Stimulated activated CD8-positive, alpha-beta memory T cell treated with anti-CD3 and anti-CD28 coated beads, Interleukin-2, amount 100 ng/mL, for 1 hour (primary cell): ENCODE results near the gene GLI1.
"Not testable (repeated sequence)": the region's sequence is repeated elsewhere in the genome, so short reads cannot be mapped to it uniquely, and the experiment has no call there.

Source experiments
- DNase-seq, 2 donors: peaks; one replicate each; pipeline ENCODE4 v3.0.0-alpha.2; 2020; ENCODE audit warnings: low read depth in 2 of 2

Gene GLI1

DNA sequence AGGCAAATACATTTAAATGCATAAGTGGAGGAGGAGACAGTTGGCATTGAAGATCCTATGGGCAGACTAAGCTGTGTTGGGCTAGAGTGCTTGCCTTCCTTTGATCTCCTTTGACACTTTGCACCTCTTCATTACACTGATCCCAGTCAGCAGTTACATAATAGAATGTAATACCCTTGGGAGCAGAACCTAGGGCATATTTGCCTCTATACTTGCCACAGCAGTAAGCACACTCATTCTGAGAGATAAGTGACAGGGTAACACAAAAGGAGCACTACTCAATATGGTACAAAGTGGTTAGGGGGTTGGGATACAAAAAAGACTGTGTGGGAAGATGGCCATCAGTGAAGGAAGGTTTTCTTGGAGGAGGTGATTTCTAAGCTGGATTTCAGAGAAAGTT lies 37.2 kb downstream of the GLI1 start:
- no peak for DNase-seq

DNA sequence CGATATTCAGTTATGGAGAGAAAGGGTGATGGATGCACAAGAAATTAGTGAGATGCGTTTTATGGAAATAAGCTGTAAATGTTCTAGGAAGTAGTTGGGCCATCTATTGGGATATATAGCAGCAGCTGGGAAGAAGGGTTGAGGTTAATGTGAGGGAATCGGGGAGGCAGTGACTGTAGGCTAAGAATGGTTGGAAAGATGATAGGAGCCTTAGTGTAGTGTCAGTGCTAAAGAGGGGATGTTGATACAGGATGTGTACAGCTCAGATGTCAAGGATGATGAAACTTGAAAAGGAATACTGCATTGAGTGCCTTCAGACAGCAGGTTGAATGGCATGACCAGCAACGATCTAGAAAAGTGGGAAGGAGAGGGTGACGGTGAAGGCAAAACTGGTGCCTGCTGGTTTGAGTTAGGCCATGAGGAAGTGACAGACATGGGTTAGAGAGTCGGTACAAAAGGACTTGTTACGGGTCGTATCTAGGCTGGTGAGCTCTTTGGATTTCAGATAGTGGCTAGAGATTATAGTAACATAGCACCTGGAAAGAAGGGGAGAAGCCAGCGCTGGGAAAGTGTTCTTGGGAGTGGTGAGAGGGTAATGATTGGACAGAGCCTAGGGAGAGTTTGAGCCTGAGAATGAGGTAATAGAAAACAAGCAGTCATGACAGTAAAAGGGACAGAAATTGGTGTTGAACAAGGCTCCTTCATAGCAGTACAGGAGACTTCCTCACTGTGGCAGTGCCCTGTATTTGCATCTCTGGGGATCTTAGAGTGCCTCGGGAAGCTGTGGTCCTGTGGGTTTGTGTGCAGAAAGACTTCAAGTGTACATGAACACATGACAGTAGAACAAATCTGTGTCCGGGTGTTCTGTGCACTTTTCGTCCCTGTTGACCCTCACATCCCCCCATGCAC lies 37.9 kb downstream of the GLI1 start:
- DNase-seq: no peak

DNA sequence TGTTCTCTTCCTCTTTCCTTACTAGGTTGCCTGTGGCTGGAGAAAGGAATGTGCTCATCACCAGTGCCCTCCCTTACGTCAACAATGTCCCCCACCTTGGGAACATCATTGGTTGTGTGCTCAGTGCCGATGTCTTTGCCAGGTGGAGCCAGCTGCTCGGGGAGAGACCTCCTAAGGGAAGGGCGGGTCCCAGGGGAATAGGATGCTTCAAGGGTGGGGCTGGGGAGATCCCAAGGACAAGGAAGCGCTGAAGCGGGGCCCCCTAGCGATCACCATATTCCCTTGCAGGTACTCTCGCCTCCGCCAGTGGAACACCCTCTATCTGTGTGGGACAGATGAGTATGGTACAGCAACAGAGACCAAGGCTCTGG lies 38.5 kb downstream of the GLI1 start:
- DNase-seq: no peak

- DNase-seq: no peak
Measured at GRCh38 chr12:57498571-57498970, 39.0 kb downstream of the GLI1 start.

- no peak for DNase-seq
Measured at GRCh38 chr12:57500213-57500612, 40.6 kb downstream of the GLI1 start.

DNA sequence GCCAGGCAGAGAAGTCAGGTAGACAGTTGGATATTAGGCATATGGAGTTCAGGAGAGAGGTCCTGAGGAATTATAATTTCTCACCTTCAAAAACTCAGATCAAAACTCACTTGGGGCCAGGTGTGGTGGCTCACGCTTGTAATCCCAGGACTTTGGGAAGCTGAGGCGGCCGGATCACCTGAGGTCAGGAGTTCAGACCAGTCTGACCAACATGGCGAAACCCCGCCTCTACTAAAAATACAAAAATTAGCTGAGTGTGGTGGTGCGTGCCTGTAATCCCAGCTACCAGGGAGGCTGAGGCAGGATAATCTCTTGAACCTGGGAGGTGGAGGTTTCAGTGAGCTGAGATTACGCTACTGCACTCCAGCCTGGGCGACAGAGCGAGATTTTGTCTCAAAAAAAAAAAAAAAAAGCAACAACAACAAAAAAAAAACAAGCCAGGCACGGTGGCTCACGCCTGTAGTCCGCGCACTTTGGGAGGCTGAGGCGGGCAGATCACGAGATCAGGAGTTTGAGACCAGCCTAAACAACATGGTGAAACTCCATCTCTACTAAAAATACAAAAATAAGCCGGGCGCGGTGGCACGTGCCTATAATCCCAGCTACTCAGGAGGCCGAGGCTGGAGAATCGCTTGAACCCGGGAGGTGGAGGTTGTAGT lies 42.9 kb downstream of the GLI1 start:
- DNase-seq: not testable (repeated sequence)

- DNase-seq: not testable (repeated sequence)
Measured at GRCh38 chr12:57506541-57506940, 47.0 kb downstream of the GLI1 start.

- DNase-seq: not testable (repeated sequence)
Measured at GRCh38 chr12:57507796-57508195, 48.2 kb downstream of the GLI1 start.

GRCh38 chr12:57511161-57511560 lies 51.6 kb downstream of the GLI1 start:
- DNase-seq: no peak

GRCh38 chr12:57511588-57512325 lies 52.2 kb downstream of the GLI1 start:
- DNase-seq: no peak

DNA sequence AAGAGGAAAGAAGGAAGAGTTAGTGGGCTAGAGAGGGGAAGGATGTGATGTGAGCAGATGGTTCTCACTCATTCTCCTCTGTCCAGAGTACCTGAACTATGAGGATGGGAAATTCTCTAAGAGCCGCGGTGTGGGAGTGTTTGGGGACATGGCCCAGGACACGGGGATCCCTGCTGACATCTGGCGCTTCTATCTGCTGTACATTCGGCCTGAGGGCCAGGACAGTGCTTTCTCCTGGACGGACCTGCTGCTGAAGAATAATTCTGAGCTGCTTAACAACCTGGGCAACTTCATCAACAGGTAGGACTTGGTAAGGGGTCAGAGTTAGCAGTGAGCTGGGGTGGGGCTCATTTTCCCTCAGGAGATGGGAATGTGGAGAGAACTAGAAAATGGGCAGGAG lies 53.1 kb downstream of the GLI1 start:
- no peak for DNase-seq

DNA sequence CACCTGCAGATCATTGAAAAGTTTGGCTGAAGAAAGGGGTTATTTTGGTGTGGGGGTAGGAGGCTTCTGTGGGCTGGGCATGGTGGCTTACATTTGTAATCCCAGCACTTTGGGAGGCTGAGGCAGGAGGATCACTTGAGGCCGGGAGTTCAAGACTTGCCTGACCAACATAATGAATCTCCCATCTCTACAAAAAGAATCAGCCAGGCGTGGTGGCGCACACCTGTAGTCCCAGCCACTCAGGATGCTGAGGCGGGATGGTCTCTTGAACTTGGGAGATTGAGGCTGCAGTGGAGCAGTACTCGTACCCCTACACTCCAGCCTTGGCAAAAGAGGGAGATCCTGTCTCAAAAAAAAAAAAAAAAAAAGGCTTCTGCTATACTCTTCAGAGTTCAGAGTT lies 53.7 kb downstream of the GLI1 start:
- no peak for DNase-seq

- not testable (repeated sequence) for DNase-seq
Measured at GRCh38 chr12:57513677-57514076, 54.1 kb downstream of the GLI1 start.

DNA sequence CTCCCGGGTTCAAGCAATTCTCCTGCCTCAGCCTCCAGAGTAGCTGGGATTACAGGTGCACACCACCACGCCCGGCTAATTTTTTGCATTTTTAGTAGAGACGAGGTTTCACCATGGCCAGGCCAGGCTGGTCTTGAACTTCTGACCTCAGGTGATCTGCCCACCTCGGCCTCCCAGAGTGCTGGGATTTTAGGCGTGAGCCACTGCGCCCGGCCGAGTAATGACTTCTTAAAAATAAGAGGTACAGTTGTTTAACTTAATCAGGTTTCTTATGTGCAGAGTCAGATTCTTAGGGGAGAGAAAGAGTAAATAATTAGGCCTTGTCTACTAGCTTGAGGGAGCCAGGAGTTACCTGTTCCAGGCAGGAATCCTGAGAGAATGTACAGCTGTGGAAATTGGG lies 54.7 kb downstream of the GLI1 start:
- not testable (repeated sequence) for DNase-seq

DNA sequence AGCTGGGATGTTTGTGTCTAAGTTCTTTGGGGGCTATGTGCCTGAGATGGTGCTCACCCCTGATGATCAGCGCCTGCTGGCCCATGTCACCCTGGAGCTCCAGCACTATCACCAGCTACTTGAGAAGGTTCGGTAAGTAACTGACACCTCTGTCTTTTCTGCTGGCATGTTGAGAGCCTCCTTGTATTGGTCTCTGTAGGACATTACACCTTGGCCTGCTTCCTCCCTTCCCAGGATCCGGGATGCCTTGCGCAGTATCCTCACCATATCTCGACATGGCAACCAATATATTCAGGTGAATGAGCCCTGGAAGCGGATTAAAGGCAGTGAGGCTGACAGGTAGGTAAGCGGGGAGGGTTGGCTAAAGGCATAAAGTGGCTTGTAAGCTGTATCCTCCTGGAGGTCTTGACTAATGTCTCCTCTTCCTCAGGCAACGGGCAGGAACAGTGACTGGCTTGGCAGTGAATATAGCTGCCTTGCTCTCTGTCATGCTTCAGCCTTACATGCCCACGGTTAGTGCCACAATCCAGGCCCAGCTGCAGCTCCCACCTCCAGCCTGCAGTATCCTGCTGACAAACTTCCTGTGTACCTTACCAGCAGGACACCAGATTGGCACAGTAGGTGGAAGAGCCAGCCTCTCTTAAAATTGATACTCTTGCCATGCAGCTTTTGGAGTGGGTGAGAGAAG lies 55.3 kb downstream of the GLI1 start:
- DNase-seq: no peak

- DNase-seq: no peak
Measured at GRCh38 chr12:57515408-57515933, 55.9 kb downstream of the GLI1 start.

DNA sequence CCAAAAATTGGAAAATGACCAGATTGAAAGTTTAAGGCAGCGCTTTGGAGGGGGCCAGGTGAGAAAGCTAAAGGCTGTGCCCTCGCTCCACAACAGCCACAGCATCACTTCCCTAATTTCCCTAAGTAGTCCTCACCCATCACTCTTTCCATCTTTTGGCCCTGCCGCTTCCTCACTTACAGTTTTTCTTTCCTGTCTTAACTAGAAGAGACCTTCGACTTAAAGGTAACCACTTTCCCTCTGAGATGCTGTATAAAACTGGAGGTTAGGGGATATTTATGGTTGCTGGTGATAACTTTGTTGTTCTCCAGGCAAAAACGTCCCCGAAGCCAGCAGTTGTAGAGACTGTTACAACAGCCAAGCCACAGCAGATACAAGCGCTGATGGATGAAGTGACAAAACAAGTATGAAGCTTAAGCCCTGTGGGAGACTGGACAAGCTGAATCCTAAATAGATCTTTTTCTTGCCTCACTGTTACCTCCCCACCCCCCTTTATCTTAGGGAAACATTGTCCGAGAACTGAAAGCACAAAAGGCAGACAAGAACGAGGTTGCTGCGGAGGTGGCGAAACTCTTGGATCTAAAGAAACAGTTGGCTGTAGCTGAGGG lies 56.5 kb downstream of the GLI1 start:
- no peak for DNase-seq

GRCh38 chr12:57516617-57517153 lies 57.1 kb downstream of the GLI1 start:
- DNase-seq: no peak

DNA sequence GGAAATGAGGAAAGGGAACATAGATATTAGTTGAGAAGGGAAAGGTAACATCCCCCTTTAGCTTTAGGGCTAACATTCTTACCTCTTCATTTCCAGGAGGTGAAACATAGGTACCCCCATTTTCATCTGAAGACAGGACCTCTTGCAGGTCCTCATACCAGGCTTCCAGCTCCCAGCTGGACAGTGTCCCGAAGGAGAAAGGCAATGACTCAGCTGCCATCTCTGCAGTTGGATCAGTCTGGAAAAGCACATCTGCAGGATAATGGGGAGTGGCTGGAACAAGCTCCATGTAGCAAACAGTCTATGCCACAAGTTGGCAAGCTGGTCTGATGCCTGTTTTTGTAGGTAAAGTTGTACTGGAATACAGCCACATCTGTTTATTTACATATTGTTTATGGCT lies 57.6 kb downstream of the GLI1 start:
- no peak for DNase-seq

DNA sequence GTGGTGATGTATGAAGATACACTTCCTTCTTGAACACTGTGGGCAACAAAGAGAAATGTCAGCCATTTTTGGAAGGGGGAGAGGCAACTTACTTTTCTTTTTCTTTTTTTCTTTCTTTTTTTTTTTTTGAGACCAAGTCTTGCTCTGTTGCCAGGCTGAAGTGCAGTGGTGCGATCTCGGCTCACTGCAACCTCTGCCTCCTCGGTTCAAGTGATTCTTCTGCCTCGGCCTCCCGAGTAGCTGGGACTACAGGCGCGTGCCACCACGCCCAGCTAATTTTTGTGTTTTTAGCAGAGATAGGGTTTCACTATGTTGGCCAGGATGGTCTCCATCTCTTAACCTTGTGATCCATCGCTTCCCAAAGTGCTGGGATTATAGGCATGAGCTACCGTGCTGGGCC lies 58.1 kb downstream of the GLI1 start:
- DNase-seq: not testable (repeated sequence)
